ENCODE measurements around the gene C11orf21.

The C11orf21 gene

DNA sequence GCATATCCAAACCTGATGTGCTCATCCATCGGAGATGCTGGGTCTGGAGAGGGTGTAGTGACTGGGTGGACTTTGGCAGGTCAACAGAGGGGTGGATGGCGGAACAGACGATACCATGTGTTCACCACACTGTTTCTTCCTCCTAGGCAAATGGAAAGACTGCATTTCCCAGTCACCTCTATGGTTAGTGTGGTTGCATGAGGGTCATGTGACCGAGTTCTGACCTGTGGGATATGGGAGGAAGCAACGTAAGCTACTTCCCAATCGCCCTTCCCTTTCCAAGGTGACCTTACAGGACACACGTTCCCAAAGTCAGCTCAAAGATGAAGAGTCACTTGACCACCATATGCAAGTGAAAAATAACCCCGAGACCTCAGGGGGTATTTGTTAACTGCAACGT, 27.8 kb upstream of the C11orf21 start:
- no peaks in the 10 kb centered on the region for H3K36me3 Mint-ChIP-seq
- H3K4me1 Mint-ChIP-seq = no peaks in the 10 kb centered on the region
- peaks cover 7% of the 10 kb centered on the region for H3K9me3 Mint-ChIP-seq
- H3K27ac Mint-ChIP-seq = no peak overlapping the region
- DNase-seq (ENCODE audit: low spot score in 2 of 2) (no peak), ATAC-seq (no peak)
- H3K4me3 Mint-ChIP-seq = no peak overlapping the region

DNA sequence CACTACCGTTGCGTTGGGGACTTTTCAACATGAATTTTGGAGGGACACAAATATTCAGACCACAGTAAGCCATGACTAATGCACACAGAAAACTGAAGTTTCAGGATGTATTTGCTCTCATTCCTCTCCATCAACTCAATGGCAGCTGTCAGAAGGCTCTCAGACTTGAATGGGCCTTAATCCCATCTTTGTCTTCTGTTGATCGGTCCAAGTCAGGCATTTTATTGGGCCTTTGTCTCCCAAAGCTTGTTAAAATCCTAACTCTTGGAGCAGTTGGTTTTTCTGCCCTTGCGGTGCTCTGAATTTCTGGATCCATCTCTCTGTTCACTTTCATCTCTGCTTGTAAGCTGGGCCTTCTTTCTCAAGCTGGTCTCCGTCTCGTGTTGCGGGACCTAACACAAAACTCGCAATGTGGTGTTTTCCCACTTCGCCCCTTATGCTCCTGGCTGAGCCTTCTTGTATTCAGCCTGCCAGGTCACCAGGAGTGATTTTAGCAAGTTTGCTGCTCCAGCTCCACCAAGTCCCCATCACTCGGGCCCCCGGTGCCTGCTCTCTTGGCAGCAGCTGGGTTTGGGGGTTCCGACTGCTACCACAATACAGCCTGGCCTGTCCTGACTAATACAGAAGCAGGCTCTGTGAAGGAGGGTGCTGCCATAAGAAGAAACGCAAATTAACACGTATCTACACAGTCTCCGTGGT, 27.1 kb upstream of the C11orf21 start:
- H3K9me3 Mint-ChIP-seq = peaks cover 7% of the 10 kb centered on the region
- no peak for DNase-seq (ENCODE audit: low spot score in 2 of 2)
- ATAC-seq = no peak
- no peaks in the 10 kb centered on the region for H3K4me1 Mint-ChIP-seq
- H3K27ac Mint-ChIP-seq = no peak overlapping the region
- H3K4me3 Mint-ChIP-seq = no peak overlapping the region
- H3K36me3 Mint-ChIP-seq = no peaks in the 10 kb centered on the region

DNA sequence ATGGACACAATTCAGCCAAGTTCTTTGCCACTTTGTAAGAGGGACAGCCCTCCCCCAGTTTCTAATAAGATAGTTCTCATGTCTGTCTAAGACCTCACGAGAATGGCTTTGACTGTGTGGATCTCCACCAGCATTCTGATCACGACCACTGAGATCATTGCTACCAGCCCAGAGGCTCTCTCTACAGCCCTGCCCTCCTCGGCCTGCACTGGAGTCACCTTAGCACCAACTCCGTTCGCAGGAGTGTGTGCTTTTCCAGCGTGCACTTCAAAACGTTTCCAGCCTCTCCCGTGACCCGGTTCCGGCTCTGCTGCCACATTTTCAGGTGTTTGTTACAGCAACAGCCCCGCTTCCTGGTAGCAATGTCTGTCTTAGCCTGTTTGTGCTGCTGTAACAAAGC, 26.3 kb upstream of the C11orf21 start:
- H3K4me1 Mint-ChIP-seq = no peaks in the 10 kb centered on the region
- no peak overlapping the region for H3K27ac Mint-ChIP-seq
- no peak for DNase-seq (ENCODE audit: low spot score in 2 of 2)

DNA sequence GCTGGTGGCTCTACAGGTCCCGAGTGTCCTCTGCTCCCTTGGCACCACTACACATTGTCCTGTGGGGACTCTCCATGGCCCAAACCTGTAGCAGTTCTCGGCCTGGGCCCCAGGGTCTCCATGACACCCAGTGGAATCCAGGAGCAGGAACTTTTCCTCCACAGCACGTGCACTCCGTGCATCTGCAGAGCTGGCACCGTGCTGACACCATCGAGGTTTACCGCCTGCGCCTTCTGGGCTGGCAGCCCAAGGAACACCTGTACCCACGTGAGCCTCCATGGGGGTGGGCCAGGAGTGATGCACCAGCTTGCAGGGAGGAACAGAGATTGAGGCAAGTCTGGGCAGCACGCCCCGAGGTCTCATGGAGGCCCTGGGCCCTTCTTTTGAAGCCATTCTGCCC, 25.3 kb upstream of the C11orf21 start:
- Mint-ChIP-seq H3K27ac (no peak overlapping the region), H3K9me3 (peaks cover 7% of the 10 kb centered on the region), H3K36me3 (no peaks in the 10 kb centered on the region), H3K4me1 (no peaks in the 10 kb centered on the region), H3K4me3 (no peak overlapping the region)
- DNase-seq (ENCODE audit: low spot score in 2 of 2) (no peak), ATAC-seq (no peak)

More for the DNA sequence above, 26.3 kb upstream of the C11orf21 start:
- peaks cover 7% of the 10 kb centered on the region for H3K9me3 Mint-ChIP-seq
- H3K36me3 Mint-ChIP-seq = no peaks in the 10 kb centered on the region
- H3K4me3 Mint-ChIP-seq = no peak overlapping the region
- no peak for ATAC-seq

DNA sequence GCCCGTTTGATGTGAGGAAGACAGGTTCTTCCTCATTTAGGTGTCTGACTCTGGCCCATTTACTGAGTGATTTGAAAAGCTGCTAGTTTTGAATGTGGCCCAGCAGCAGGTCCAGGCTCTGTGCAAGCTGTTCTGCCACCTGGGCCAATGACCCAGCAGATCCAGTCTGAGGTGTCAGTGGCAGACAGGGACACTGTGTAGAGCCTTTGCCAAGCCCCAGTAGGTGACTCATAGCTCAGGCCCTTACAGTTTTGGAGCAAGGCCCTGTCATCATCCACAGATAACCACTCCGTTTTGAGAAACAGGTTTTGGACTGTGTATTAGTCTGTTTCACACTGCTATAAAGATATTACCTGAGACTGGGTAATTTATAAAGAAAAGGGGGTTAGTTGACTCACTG, 24.0 kb upstream of the C11orf21 start:
- no peak for DNase-seq (ENCODE audit: low spot score in 2 of 2)
- no peak overlapping the region for H3K4me3 Mint-ChIP-seq

DNA sequence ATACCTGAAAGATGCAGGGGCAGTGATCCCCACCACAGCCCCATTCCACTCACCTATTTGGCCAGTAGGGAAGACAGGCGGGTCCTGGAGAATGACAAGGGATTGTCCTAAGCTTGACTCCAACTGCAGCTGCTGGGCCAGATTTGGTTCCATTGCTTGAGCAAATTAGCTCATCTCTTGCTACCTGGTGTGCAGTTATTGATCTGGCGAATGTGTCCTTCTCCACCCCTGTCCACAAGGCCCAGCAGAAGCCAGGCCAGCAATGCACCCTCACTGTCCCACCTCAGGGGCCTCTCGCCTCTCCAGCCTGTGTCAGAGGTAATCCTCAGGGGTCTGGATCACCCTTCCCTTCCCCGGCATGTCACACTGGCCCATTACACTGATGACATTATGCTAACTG, 23.4 kb upstream of the C11orf21 start:
- Mint-ChIP-seq H3K36me3 (no peaks in the 10 kb centered on the region), H3K4me1 (no peaks in the 10 kb centered on the region), H3K9me3 (no peaks in the 10 kb centered on the region), H3K27ac (no peak overlapping the region), H3K4me3 (no peak overlapping the region)
- ATAC-seq = no peak
- no peak for DNase-seq (ENCODE audit: low spot score in 2 of 2)

More for the DNA sequence above, 24.0 kb upstream of the C11orf21 start:
- H3K27ac Mint-ChIP-seq = no peak overlapping the region
- ATAC-seq = no peak
- H3K4me1 Mint-ChIP-seq = no peaks in the 10 kb centered on the region
- peaks cover 1% of the 10 kb centered on the region for H3K9me3 Mint-ChIP-seq
- no peaks in the 10 kb centered on the region for H3K36me3 Mint-ChIP-seq

DNA sequence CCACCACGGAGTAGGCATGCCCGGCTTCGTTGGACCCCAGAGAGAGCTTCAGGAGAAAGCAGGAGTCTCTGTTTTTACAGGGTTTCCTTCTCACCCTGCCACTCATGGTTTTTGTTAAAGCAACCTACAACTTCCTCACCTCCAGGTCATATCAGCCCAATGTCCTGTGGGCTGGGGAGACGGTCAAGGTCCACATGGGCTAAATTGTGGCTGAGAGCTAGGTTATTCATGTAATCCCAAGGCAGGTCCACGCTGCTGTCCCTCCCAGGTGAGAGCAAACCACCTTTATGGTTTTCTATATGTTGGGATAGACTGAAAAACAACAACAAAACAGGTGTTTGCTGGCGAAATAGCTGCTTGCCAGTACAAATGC, 19.6 kb upstream of the C11orf21 start:
- DNase-seq (ENCODE audit: low spot score in 2 of 2) (no peak), ATAC-seq (no peak)
- peaks cover 9% of the 10 kb centered on the region for H3K4me1 Mint-ChIP-seq
- H3K4me3 Mint-ChIP-seq = no peak overlapping the region
- H3K36me3 Mint-ChIP-seq = no peaks in the 10 kb centered on the region
- H3K27ac Mint-ChIP-seq = no peak overlapping the region
- H3K9me3 Mint-ChIP-seq = no peaks in the 10 kb centered on the region

DNA sequence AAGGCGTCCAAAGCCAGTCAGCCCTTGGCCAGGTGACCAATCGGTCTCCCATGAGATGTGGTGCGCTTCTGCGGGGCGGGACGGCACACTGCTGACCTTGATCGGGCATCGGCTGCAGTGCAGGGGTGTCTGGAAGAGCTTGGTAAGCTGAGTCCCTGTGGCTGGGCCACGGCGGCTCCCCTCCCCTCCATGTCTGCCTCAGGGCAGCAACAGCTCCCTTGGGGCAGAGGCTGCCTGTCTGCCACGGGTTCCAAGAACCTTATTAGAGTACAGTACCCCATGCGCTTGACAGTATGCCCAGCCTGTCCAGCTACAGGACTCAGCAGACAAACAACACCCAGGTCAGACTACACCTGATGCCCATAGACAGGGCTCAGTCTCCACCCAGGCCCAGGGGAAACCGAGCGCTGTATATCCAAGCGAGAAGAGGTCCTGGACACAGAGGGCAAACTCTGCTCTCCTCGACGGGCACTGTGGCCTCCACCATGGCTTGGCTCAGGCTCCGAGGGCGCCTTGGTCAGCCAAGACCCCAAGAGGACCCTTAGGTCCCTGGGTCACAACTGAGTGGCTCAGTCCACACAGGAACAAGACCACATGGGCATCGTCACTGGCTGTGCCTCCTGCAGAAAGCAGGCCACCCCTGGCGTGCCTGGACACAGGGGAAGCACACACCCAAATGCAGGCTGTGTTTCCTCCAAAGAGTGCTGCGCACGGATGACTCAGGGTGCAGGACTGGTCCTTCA, 19.0 kb upstream of the C11orf21 start:
- Mint-ChIP-seq H3K4me3 (no peak overlapping the region), H3K4me1 (peaks cover 9% of the 10 kb centered on the region)

DNA sequence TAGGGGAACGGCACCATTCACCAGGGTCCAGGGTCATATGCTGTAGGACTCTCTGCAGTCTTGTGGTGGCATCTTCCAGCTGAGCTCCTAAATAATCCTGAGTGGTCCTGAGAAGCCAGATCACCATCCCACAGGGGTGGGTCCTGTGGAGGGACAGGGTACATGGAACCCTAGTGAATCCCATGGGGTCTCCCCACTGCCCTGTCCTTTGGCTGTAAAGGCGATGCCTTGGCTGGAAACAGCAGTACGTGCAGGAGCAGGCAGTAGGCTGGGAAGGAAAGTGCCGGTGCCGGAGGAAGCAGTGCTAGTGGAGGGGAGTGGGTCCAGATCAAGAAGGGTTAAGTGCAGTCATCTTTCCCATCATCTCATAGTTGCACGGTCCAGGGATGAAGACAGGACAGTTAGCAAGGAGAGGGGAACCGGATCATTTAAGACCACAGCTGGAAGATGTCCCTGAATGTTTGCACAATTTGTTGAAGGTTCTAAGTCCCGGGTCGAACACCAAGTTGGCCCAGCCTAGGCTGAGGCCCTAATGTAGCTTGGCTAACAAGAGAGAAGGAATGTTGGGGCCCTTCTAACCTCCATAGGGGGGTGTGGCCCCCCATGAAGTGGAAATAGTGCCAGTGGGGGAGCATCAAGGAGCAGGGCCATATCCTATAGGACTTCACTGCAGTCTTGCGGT, 18.2 kb upstream of the C11orf21 start:
- peaks cover 9% of the 10 kb centered on the region for H3K4me1 Mint-ChIP-seq

More for the DNA sequence above, 19.0 kb upstream of the C11orf21 start:
- DNase-seq (ENCODE audit: low spot score in 2 of 2) = no peak
- Mint-ChIP-seq H3K27ac (no peak overlapping the region), H3K9me3 (no peaks in the 10 kb centered on the region), H3K36me3 (no peaks in the 10 kb centered on the region)
- ATAC-seq = no peak

DNA sequence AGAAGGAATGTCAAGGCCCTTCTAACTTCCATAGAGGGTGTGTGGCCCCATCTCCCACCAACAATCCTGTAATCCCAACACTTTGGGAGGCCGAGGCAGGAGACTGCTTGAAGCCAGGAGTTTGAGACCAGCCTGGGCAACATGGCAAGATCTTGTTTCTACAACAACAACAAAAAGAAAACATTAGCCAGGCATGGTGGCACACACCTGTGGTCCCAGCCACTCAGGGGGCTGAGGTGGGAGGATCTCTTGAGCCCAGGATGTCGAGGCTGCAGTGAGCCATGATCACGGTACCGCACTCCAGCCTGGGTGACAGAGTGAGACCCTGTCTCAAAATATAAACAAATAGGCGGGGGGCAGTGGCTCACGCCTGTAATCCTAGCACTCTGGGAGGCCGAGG, 17.0 kb upstream of the C11orf21 start:
- Mint-ChIP-seq H3K27ac (no peak overlapping the region), H3K36me3 (no peaks in the 10 kb centered on the region), H3K4me1 (peaks cover 9% of the 10 kb centered on the region), H3K4me3 (no peak overlapping the region), H3K9me3 (no peaks in the 10 kb centered on the region)
- ATAC-seq = no peak
- no peak for DNase-seq (ENCODE audit: low spot score in 2 of 2)

More for the DNA sequence above, 18.2 kb upstream of the C11orf21 start:
- H3K9me3 Mint-ChIP-seq = no peaks in the 10 kb centered on the region
- ATAC-seq (no peak), DNase-seq (ENCODE audit: low spot score in 2 of 2) (no peak)
- H3K36me3 Mint-ChIP-seq = no peaks in the 10 kb centered on the region
- H3K27ac Mint-ChIP-seq = no peak overlapping the region
- no peak overlapping the region for H3K4me3 Mint-ChIP-seq

DNA sequence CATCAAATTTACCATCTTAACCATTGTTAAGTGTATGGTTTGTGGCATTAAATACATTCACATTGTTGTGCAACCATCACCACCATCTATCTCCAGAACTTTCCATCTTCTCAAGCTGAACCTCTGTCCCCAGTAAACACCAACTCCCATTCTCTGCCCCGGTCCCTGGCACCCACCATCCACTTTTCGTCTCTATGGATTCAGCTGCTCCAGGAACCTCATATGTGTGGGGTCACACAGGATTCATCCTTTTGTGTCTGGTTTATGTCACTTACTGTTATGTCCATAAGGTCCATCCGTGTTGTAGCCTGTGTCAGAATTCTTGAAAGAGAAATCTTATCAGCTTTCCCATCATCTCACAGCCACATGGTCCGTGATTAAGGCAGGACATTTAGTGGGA, 16.4 kb upstream of the C11orf21 start:
- ATAC-seq (no peak), DNase-seq (ENCODE audit: low spot score in 2 of 2) (no peak)
- Mint-ChIP-seq H3K9me3 (no peaks in the 10 kb centered on the region), H3K27ac (peak overlapping the region; percentile 65), H3K4me1 (peaks cover 14% of the 10 kb centered on the region), H3K4me3 (no peak overlapping the region), H3K36me3 (no peaks in the 10 kb centered on the region)

DNA sequence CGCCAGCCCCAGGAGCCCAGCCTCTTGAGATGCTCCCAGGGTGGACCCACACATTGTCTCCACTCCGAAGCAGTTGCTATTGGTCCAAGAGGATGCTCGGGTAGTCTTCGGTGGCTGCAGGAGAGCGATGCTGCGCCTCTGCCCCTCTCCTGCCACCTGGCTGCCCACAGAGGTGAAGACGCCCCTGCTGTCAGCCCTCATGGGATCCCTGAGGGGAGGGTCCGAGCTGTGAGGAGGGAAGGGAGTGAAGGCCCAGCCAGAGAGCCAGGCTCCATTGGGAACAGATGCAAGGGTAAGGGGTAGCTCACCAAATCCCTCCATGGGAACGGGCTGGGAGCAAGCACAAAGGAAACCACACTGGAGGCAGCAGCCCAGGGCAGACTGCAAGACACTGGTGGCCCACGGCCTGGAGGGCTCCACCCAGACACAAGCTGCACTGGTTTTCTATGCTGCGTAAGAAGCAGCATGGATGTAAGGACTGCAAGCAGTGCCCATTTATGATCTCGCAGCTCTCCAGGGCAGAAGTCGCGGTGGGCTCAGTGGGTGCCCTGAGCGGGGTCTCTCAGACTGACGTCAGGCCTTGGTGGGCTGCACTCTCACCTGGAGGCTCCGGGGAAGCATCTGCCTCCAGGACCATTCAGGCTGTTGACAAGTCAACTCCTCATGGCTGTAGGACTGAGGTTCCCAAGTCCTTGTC, 15.8 kb upstream of the C11orf21 start:
- H3K27ac Mint-ChIP-seq = peak overlapping the region; percentile 68

DNA sequence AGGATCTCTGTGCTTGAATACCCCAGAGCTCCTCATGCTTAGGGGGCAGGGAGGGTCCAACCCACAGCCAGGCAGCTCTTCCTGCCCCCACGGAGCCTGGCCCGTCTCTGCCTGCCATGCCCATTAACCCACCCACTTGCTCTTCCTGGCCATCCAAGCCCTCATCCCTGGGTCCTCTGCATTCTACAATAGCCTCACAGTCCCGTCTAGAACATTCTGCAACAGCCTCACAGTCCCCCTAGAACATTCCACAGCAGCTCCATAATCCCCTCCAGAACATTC, 15.2 kb upstream of the C11orf21 start:
- Mint-ChIP-seq H3K27ac (peak overlapping the region; percentile 68), H3K4me3 (no peak overlapping the region), H3K9me3 (no peaks in the 10 kb centered on the region), H3K36me3 (no peaks in the 10 kb centered on the region), H3K4me1 (peaks cover 14% of the 10 kb centered on the region)
- ATAC-seq (no peak), DNase-seq (ENCODE audit: low spot score in 2 of 2) (no peak)

More for the DNA sequence above, 15.8 kb upstream of the C11orf21 start:
- Mint-ChIP-seq H3K4me3 (no peak overlapping the region), H3K36me3 (no peaks in the 10 kb centered on the region), H3K4me1 (peaks cover 14% of the 10 kb centered on the region), H3K9me3 (no peaks in the 10 kb centered on the region)
- DNase-seq (ENCODE audit: low spot score in 2 of 2) (no peak), ATAC-seq (no peak)

DNA sequence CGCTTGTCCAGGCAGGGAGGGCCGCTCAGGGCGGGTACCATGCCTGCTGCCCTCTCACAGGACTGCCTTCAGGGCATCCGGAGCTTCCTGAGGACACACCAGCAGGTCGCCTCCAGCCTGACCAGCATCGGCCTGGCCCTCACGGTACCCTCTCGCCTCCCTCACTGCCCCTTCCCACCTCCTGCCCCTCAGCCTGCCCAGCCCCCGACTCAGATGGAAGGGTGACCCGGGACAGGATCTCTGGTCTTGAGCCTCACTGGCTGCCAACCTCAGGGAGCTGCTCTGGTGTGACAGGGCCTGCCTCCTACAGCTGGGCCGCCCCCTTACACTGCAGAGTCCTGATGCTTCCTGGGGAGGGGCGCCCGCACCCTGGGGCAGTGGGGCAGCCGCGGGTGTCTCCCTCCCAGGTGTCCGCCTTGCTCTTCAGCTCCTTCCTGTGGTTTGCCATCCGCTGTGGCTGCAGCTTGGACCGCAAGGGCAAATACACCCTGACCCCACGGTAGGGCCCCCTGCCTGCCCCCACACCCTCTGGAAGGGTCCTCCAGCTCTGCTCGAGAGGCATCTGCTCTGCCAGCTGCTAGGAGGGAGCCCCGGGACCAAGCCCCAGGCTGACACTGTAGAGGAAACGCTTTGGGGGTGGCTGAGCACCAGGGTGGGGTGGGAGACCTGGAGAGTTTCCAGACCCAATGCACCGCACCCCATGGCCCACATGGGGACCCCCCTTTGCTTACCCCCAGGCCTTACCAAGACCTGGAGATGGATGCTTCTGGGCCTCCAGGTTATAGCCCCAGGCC, 14.6 kb upstream of the C11orf21 start:
- no peaks in the 10 kb centered on the region for H3K36me3 Mint-ChIP-seq
- H3K4me3 Mint-ChIP-seq = no peak overlapping the region
- H3K4me1 Mint-ChIP-seq = peaks cover 19% of the 10 kb centered on the region

More for the DNA sequence above, 14.6 kb upstream of the C11orf21 start:
- peak overlapping the region; percentile 68 for H3K27ac Mint-ChIP-seq
- no peak for ATAC-seq
- no peaks in the 10 kb centered on the region for H3K9me3 Mint-ChIP-seq
- DNase-seq (ENCODE audit: low spot score in 2 of 2) = no peak

Measured in stimulated activated effector memory CD8-positive, alpha-beta T cell treated with anti-CD3 and anti-CD28 coated beads, Interleukin-12 subunit alpha, Interleukin-12 subunit beta, amount 100 ng/mL, for 72 hours (primary cell).